Naive thymus-derived CD8-positive, alpha-beta T cell (primary cell): ENCODE measurements around the gene EPS8. TPM values are rescaled to one million over a fixed set of nuclear protein-coding genes. Genes with fewer than 3 reads are reported as not detected.

Experiments
- ATAC-seq, 2 donors: fragments of 150-1000 bp; cut with Tn5 transposase in 1 of 2; sonication (Bioruptor Pico), chemical (Tn5 transposase) in 1 of 2; 1 replicate in 1 of 2; 2 replicates in 1 of 2; pipeline ENCODE4 v1.10.0; 2021; ENCODE audit warnings: mild to moderate bottlenecking in 2 of 2, moderate library complexity in 2 of 2
- POLR2A ChIA-PET: fragments of 350-600 bp; sonication (Branson Sonifier 250); formaldehyde crosslinking; loops from one replicate; lab custom pipeline; 2021; ENCODE audit warnings: antibody characterized with exemption; lab: Charles Lee
- DNase-seq, 10 donors: peaks; one replicate each; pipeline versions ENCODE4 v3.0.0 to v3.0.0-alpha.2; 2020 to 2022
- H3K27ac Mint-ChIP-seq, 10 donors: one replicate each; pipeline ENCODE4 v1.8.0; 2020 to 2022; ENCODE audit warnings: mild to moderate bottlenecking in 10 of 10, mixed read lengths in 10 of 10, moderate library complexity in 4 of 10, inconsistent platforms in 1 of 10
- H3K27me3 Mint-ChIP-seq, 5 donors: one replicate each; pipeline ENCODE4 v1.8.0; 2021 to 2022; ENCODE audit warnings: mixed read lengths in 5 of 5
- H3K36me3 Mint-ChIP-seq, 3 donors: one replicate each; pipeline ENCODE4 v1.8.0; 2020 to 2022; ENCODE audit warnings: mixed read lengths in 3 of 3, mild to moderate bottlenecking in 2 of 3, inconsistent platforms in 1 of 3
- H3K4me1 Mint-ChIP-seq, 4 donors: one replicate each; pipeline ENCODE4 v1.8.0; 2021 to 2022; ENCODE audit warnings: mixed read lengths in 4 of 4
- H3K4me3 Mint-ChIP-seq, 10 donors: one replicate each; pipeline ENCODE4 v1.8.0; 2020 to 2022; ENCODE audit warnings: mild to moderate bottlenecking in 10 of 10, mixed read lengths in 10 of 10, moderate library complexity in 6 of 10, inconsistent platforms in 1 of 10
- H3K9me3 Mint-ChIP-seq, 9 donors: one replicate each; pipeline ENCODE4 v1.8.0; 2020 to 2022; ENCODE audit warnings: mixed read lengths in 9 of 9, mild to moderate bottlenecking in 3 of 9, inconsistent platforms in 1 of 9, moderate library complexity in 1 of 9
- polyA plus RNA-seq, 3 donors: library from polyadenylated mRNA; unstranded; fragments of 300-500 nt; fragmentation: Illumina TruSeq; gene quantifications; one replicate each; pipeline ENCODE4 v1.2.3, GENCODE V29; 2021
- total RNA-seq, 8 experiments: library from RNA in 2 of 8; stranded (reverse) in 2 of 8; gene quantifications; one replicate each; pipeline ENCODE4 v1.2.3 and lab custom pipeline; 2021 to 2026

The EPS8 gene
- total and polyA plus RNA-seq, 5 experiments from 2014 or later: 0.81 to 1.6 (median 1.2) TPM

DNA sequence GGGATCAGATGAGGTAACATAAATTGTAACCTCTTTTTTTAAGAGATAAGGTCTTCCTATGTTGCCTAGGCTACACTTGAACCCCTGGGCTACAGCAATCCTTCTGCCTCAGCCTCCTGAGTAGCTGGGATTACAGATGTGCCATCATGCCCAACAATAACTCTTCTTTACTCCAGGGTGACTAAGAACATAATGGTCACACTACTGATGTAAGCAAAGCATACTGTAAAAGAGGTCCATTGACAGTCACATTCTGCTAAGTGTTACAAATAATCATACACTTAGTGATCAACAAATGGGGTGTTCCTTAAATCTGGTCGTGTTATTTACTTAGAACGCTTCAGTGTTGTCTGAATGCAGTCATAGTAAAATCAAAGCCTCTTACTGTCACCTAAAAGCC is 68.9 kb downstream of the EPS8 start:
- Mint-ChIP-seq H3K36me3 (no peaks in the 10 kb centered on the region), H3K4me1 (no peaks in the 10 kb centered on the region), H3K4me3 (no peak overlapping the region), H3K27me3 (peaks cover 0 to 18% (median 4%) of the 10 kb centered on the region in 5 donors), H3K27ac (no peak overlapping the region), H3K9me3 (no peaks in the 10 kb centered on the region)
- POLR2A ChIA-PET: no interaction called here
- ATAC-seq: no peak
- no peak for DNase-seq

DNA sequence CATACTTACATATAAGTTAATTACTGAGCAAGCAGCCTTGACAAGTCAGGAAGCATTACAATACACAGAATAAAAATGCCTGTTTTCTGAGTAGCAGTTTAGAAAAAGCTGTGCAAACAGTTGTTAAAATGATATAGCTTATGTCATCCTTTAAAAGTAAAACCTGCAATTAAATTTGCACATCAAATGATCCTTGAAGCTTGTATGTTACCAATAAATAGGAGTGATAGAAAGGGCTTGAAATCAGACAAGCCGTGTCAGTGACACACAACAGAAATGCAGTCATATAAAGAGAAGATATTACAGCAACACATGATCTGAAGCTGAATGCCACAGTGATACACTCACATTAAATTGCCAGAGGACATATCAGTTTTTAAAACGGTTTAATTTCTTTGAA is 70.0 kb downstream of the EPS8 start:
- POLR2A ChIA-PET: no interaction called here
- Mint-ChIP-seq H3K27ac (no peak overlapping the region), H3K9me3 (no peaks in the 10 kb centered on the region), H3K4me3 (no peak overlapping the region), H3K27me3 (peaks cover 3 to 18% (median 8%) of the 10 kb centered on the region in 5 donors), H3K36me3 (no peaks in the 10 kb centered on the region), H3K4me1 (peaks cover 0 to 4% (median 0%) of the 10 kb centered on the region in 4 donors)
- no peak for ATAC-seq
- DNase-seq: no peak

DNA sequence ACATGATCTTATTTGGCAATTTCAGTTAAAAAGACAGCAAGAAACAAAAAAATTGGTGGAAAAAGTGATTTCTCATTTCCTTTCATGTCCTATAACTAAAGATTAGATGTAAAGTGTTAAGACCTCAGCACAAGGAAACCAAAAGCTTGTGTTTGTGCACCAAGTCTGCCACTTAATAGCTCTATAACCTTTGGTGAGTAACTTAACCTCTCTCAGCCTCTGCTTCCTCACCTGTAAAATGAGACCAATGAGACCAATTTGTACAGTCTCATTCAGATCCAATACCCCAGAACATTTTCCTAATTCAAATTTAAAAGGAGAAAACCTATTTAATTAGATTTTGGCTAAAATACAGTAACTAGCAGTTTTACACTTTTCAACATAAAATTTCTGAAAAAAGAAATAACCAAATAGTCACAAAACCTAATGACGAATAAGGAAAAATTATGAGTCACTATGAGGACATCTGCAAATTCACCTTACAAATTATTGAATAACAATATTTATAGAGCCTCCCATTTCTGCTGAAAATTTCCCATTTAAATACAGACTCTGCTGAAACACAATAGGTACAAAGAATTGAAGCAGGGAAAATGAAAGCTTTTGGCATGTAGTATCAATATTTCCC is 71.1 kb downstream of the EPS8 start:
- DNase-seq: no peak
- H3K36me3 Mint-ChIP-seq: no peaks in the 10 kb centered on the region
- peaks cover 3 to 18% (median 8%) of the 10 kb centered on the region in 5 donors for H3K27me3 Mint-ChIP-seq
- H3K4me3 Mint-ChIP-seq: no peak overlapping the region
- H3K4me1 Mint-ChIP-seq: peaks cover 0 to 4% (median 0%) of the 10 kb centered on the region in 4 donors
- ATAC-seq: no peak
- H3K9me3 Mint-ChIP-seq: no peaks in the 10 kb centered on the region
- POLR2A ChIA-PET: no interaction called here
- no peak overlapping the region for H3K27ac Mint-ChIP-seq

DNA sequence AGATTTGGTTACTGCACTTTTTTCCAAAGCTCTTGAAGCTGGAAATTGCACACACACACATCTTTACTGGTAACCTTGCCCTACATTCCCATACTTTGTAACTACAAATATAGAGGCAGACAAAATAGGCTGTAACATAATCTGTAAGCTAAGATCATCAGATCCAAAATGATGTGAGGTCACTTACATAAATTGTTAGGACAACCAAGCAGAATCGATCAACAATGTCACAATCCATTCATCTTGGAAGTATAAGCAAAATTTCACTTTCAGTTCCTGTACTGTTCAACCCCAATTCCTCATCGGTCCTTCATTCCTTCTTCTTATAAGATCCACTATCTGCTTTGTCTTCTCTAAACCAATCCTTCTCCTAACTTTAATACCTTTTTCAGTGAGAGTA is 72.6 kb downstream of the EPS8 start:
- H3K36me3 Mint-ChIP-seq: no peaks in the 10 kb centered on the region
- H3K4me3 Mint-ChIP-seq: no peak overlapping the region
- H3K27ac Mint-ChIP-seq: no peak overlapping the region
- ATAC-seq (no peak), DNase-seq (no peak)
- peaks cover 3 to 10% (median 8%) of the 10 kb centered on the region in 5 donors for H3K27me3 Mint-ChIP-seq
- H3K9me3 Mint-ChIP-seq: no peaks in the 10 kb centered on the region
- POLR2A ChIA-PET: no interaction called here
- H3K4me1 Mint-ChIP-seq: peaks cover 0 to 4% (median 0%) of the 10 kb centered on the region in 4 donors

DNA sequence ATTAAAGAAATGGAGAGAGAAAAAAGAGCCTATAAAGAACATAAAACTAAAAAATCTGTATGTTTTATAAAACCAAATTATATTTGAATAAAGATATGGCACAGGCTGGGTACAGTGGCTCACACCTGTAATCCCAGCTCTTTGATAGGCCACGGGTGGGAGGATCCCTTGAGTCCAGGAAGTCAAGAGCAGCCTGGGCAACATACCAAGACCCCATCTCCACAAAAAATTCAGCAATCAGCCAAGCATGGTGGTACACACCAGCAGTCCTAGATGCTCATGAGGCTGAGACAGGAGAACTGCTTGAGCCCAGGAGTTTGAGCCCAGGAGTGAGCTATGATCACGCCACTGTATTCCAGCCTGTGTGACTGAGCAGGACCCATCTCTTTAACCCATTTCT is 74.9 kb downstream of the EPS8 start:
- no peak for ATAC-seq
- Mint-ChIP-seq H3K27me3 (peaks cover 3 to 10% (median 8%) of the 10 kb centered on the region in 5 donors), H3K9me3 (no peaks in the 10 kb centered on the region), H3K4me1 (peaks cover 0 to 4% (median 0%) of the 10 kb centered on the region in 4 donors), H3K27ac (no peak overlapping the region), H3K36me3 (peaks cover 0 to 2% (median 0%) of the 10 kb centered on the region in 3 donors), H3K4me3 (no peak overlapping the region)
- no peak for DNase-seq
- POLR2A ChIA-PET: interaction anchor here (0.6 kb wide), 1 partner anchor 144 kb away, joined by 3 read pairs; no protein-coding TSS in a partner anchor

DNA sequence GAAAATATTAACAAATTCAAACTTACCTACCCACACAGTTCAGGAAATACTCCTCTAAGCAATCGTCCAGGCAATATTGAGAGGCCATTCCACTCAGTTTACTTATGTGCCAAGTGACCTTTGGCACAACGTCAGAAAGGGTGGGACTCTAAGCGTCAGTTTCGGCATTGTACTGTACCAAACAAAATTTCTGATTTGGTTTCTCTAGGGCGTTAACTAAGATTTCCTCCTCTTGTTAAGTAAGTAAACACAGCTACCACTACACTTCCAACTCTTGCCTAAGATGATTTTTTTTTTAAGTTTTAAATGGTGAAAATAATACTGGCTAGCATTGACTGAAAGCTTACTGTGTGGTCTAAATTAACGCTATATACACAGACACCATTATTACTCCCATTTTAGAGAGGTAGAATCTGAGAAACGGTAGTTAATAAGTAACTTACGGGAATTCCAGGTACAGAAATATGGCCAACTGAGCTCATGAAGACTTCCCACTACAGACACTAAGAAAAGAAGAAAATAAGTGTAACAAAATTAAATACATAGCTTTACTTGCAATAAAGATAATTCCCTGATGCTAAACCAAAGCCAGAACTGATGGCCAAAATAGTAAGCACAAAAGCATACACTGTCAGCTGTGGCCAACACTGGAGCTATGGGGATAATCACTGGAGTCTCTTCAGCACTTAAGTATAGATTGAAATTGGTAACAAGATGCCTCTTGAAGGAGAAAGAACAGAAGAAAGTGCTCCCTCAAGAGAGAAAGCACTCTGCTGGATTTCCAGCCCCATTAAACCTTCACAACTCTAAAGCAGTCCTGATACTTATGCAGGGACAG is 76.1 kb downstream of the EPS8 start:
- DNase-seq: no peak
- Mint-ChIP-seq H3K9me3 (no peaks in the 10 kb centered on the region), H3K27me3 (peaks cover 3 to 10% (median 8%) of the 10 kb centered on the region in 5 donors), H3K27ac (no peak overlapping the region), H3K4me1 (peaks cover 0 to 4% (median 0%) of the 10 kb centered on the region in 4 donors), H3K4me3 (no peak overlapping the region), H3K36me3 (peaks cover 0 to 2% (median 0%) of the 10 kb centered on the region in 3 donors)
- no peak for ATAC-seq
- POLR2A ChIA-PET: no interaction called here

DNA sequence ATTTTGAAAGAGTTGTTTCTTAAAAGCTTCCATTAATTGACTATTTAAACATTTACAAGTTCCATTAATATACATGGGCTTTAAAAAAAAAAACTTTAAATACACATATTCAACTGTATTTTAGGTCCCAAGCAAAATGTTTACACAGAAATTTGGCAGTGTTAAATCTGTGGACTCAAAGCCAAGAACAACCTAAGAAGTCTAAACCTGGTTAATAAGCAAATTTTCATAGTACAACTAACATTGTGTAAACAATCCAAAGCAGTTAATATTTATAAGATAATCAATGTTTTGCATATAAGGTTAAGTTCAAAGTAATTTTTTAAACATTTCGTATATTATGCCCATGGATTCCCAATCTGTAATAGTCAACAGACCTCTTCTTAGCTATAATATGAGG is 77.0 kb downstream of the EPS8 start:
- Mint-ChIP-seq H3K36me3 (peaks cover 0 to 2% (median 0%) of the 10 kb centered on the region in 3 donors), H3K4me3 (no peak overlapping the region), H3K9me3 (no peaks in the 10 kb centered on the region), H3K27ac (no peak overlapping the region), H3K4me1 (peaks cover 0 to 4% (median 0%) of the 10 kb centered on the region in 4 donors), H3K27me3 (peaks cover 3 to 9% (median 8%) of the 10 kb centered on the region in 5 donors)
- ATAC-seq: no peak
- POLR2A ChIA-PET: no interaction called here
- no peak for DNase-seq

DNA sequence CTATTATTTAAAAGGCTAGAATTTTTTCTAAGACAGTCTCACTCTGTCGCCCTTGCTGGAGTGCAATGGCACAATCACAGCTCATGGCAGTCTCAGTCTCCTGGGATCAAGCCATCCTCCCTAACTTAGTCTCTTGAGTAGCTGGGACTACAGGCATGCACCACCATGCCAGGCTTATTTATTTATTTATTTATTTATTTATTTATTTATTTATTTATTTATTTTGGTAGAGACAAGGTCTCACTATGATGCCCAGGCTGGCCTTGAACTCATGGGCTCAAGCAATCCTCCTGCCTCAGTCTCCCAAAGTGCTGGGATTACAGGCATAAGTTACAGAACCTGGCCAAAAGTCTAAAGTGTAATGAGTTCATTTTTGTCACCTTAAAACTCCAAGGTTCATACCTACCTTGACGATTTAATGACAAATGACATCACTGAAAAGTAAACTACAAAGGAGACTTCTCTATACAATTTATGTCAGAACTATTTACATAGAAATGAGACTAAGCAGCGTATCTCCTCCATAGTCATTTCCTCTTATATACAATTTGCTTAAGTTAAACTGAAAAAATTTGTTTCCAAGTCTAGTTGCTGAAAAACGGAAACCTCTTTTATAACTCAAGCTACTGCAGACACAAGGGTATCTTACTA is 78.2 kb downstream of the EPS8 start:
- H3K27ac Mint-ChIP-seq: no peak overlapping the region
- H3K27me3 Mint-ChIP-seq: peaks cover 0 to 6% (median 4%) of the 10 kb centered on the region in 5 donors
- ATAC-seq: no peak
- peaks cover 0 to 2% (median 0%) of the 10 kb centered on the region in 3 donors for H3K36me3 Mint-ChIP-seq
- no peaks in the 10 kb centered on the region for H3K9me3 Mint-ChIP-seq
- DNase-seq: no peak
- H3K4me3 Mint-ChIP-seq: no peak overlapping the region
- peaks cover 0 to 4% (median 0%) of the 10 kb centered on the region in 4 donors for H3K4me1 Mint-ChIP-seq
- POLR2A ChIA-PET: no interaction called here

DNA sequence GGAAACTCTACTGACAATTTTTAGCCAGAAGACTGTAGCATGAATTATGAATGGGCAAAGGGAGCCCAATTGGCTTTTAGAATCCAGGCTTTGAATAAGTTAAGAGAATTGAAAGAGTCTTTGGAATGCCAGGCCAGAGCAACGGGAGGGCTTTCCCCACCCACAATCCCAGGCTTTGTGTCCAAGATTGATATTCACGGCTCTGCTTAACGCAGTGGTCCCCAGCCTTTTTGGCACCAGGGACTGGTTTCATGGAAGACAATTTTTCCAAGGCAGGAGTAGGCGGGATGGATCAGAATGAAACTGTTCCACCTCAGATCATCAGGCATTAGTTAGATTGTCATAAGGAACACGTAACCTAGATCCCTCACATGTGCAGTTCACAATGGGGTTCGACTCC is 79.6 kb downstream of the EPS8 start:
- Mint-ChIP-seq H3K27ac (no peak overlapping the region), H3K36me3 (peaks cover 0 to 2% (median 0%) of the 10 kb centered on the region in 3 donors), H3K27me3 (peaks cover 0 to 1% (median 0%) of the 10 kb centered on the region in 5 donors), H3K4me1 (no peaks in the 10 kb centered on the region), H3K4me3 (no peak overlapping the region), H3K9me3 (no peaks in the 10 kb centered on the region)
- no peak for DNase-seq
- ATAC-seq: no peak
- POLR2A ChIA-PET: no interaction called here

DNA sequence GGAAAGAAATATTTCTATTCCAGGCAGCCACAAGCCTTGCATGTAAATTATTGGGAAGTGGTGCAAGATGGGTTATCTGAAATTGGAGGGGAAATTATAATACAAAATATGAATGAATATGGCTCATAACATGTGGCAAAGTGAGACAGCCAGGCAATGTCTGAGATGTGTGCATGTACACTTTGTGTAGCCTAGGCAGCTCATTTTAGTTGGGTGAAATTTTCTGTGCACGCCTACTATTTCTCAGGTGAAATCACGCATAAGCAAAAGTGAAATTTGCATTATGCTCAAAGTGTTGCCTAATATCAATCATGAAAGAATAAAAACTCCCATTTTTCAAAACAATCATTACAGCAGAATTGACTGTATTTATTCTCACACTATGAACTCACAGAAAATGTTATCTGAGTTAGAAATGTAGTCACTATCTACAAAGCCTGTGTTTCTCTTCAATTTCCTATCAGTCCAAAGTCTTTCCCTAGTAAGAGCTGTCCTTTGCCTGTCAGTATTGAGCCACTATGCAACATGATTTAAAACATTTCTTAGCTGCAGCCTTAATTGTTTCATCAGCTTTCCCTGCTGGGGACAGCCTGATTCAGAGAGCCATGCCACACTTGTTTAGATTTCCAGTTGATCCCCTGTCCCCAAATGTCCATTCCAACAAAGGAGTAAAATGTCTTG is 80.7 kb downstream of the EPS8 start:
- no peak for ATAC-seq
- Mint-ChIP-seq H3K9me3 (no peaks in the 10 kb centered on the region), H3K36me3 (peaks cover 0 to 2% (median 0%) of the 10 kb centered on the region in 3 donors), H3K4me1 (no peaks in the 10 kb centered on the region), H3K4me3 (no peak overlapping the region), H3K27ac (no peak overlapping the region), H3K27me3 (peaks cover 0 to 1% (median 0%) of the 10 kb centered on the region in 5 donors)
- POLR2A ChIA-PET: no interaction called here
- no peak for DNase-seq

DNA sequence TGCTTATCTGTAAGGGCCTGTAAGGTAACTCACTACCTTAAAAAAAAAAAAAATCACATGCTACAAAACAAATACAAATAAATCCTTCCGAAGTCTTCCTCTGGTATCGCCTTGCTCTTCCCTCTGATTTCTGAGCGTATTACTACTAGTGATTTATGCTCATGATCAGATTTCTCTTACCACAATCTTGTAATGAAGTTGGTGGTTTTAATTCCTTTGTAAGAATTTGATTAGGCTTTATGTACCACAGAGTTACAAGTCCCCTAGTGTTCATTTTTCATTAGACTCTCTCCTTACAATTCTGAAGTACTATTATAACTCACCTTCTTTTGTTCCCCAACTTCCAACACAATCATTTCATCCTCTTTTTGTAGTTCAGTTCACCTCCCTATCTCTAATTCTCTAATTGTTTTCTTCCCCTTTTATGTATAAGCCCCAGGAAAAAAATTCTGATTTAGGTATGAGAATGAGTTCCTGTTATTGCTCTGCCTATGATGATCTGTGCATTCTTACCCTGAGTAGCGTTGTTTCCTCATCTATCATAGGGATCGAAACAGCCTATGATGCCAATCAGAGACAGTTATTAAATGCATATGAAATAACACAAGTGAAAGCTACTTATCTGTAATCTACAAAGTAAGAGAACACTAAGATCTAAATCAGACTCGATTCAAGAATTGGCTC is 81.5 kb downstream of the EPS8 start:
- Mint-ChIP-seq H3K4me1 (no peaks in the 10 kb centered on the region), H3K4me3 (no peak overlapping the region), H3K27ac (no peak overlapping the region), H3K36me3 (peaks cover 0 to 2% (median 0%) of the 10 kb centered on the region in 3 donors), H3K9me3 (no peaks in the 10 kb centered on the region), H3K27me3 (peaks cover 0 to 1% (median 0%) of the 10 kb centered on the region in 5 donors)
- POLR2A ChIA-PET: no interaction called here
- ATAC-seq (no peak), DNase-seq (no peak)
